ENCODE data around the gene NAPB. TPM values are rescaled to one million over a fixed set of nuclear protein-coding genes. Genes with fewer than 3 reads are reported as not detected.

The NAPB gene
- total and polyA plus RNA-seq, 10 of the 15 experiments (the other 5 are each of a cell fraction or from before 2014, with no cell fraction given), result 2.1 to 15.9 (median 7.2) TPM

DNA sequence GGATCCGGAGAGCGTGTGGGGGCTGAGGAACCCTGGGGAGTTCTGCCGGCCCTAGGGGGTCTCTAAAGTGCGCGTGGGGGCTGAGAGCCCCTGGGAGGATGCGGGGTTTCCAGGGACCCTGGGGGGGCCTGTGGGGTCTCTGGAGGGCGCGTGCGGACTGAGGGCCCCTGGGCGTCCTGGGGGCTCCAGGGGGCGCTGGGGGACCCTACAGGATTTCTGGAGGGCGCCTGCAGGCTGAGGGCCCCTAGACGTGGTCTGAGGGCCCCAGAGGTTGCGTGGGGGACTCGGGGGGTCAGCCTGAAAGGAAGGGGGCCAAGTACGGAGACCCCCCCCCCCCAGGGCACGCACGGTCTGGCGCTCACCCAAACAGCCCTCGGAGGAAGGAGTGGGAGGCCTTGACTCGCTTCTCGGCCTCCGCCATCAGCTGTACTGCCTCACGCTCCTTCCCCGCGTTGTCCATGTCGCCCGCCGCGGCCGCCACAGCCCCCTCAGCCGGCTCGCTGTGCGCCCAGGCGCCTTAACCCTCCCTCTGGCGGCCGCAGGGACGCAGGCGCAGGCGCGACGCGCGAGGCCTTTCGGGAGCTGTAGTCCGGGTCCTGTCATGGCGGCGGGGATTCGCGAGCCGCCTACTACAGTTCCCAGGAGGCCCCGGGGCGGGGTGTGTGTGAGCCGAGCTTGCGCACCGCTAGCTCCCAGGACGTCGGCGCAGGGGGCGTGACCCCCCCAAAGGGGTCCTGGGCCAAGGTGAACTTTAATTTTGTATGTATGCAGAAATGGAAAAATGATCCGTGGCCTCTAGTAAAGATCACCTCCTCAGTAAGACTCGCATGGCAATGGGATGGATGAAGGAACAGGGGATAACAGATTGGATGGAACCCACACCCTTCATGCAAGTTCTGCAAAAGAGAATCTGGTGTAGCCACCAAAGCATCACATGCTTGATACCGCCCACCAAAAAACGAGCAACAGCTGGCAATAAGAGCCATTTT lies at the start of gene NAPB (continued):
- TF ChIP-seq, protein P1, sequence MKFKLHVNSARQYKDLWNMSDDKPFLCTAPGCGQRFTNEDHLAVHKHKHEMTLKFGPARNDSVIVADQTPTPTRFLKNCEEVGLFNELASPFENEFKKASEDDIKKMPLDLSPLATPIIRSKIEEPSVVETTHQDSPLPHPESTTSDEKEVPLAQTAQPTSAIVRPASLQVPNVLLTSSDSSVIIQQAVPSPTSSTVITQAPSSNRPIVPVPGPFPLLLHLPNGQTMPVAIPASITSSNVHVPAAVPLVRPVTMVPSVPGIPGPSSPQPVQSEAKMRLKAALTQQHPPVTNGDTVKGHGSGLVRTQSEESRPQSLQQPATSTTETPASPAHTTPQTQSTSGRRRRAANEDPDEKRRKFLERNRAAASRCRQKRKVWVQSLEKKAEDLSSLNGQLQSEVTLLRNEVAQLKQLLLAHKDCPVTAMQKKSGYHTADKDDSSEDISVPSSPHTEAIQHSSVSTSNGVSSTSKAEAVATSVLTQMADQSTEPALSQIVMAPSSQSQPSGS (IDR thresholded peaks at IDR 0.05; ENCODE audit: low read length), result no peak
- TF ChIP-seq, protein P2, sequence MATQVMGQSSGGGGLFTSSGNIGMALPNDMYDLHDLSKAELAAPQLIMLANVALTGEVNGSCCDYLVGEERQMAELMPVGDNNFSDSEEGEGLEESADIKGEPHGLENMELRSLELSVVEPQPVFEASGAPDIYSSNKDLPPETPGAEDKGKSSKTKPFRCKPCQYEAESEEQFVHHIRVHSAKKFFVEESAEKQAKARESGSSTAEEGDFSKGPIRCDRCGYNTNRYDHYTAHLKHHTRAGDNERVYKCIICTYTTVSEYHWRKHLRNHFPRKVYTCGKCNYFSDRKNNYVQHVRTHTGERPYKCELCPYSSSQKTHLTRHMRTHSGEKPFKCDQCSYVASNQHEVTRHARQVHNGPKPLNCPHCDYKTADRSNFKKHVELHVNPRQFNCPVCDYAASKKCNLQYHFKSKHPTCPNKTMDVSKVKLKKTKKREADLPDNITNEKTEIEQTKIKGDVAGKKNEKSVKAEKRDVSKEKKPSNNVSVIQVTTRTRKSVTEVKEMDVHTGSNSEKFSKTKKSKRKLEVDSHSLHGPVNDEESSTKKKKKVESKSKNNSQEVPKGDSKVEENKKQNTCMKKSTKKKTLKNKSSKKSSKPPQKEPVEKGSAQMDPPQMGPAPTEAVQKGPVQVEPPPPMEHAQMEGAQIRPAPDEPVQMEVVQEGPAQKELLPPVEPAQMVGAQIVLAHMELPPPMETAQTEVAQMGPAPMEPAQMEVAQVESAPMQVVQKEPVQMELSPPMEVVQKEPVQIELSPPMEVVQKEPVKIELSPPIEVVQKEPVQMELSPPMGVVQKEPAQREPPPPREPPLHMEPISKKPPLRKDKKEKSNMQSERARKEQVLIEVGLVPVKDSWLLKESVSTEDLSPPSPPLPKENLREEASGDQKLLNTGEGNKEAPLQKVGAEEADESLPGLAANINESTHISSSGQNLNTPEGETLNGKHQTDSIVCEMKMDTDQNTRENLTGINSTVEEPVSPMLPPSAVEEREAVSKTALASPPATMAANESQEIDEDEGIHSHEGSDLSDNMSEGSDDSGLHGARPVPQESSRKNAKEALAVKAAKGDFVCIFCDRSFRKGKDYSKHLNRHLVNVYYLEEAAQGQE (IDR thresholded peaks at IDR 0.05; ENCODE audit: low read depth, low read length), result no peak
- TF ChIP-seq, protein P3, sequence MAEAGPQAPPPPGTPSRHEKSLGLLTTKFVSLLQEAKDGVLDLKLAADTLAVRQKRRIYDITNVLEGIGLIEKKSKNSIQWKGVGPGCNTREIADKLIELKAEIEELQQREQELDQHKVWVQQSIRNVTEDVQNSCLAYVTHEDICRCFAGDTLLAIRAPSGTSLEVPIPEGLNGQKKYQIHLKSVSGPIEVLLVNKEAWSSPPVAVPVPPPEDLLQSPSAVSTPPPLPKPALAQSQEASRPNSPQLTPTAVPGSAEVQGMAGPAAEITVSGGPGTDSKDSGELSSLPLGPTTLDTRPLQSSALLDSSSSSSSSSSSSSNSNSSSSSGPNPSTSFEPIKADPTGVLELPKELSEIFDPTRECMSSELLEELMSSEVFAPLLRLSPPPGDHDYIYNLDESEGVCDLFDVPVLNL (IDR thresholded peaks at IDR 0.05; ENCODE audit: low read depth, low read length), result no peak
- TF ChIP-seq NFXL1 (IDR thresholded peaks at IDR 0.05; ENCODE audit: borderline replicate concordance) (no peak), EZH2 (IDR thresholded peaks at IDR 0.05; ENCODE audit: borderline replicate concordance, control insufficient read depth, low read depth, low read length) (no peak), IRF4 (IDR thresholded peaks at IDR 0.05; ENCODE audit: low read depth, low read length) (0 out of 2 replicates have a peak, but pooled peaks have one; percentile 8), MEF2A (IDR thresholded peaks at IDR 0.05; ENCODE audit: insufficient read depth, low read depth, low read length) (no peak), TCF12 (IDR thresholded peaks at IDR 0.05; ENCODE audit: low read depth, low read length) (0 out of 2 replicates have a peak, but pooled peaks have one; percentile 7), ETV6 (conservative IDR thresholded peaks at IDR 0.05 in 1 of 2, IDR thresholded peaks at IDR 0.05 in 1 of 2; ENCODE audit: borderline replicate concordance in 1 of 2, low read depth in 1 of 2) (no peak), CREB1 (IDR thresholded peaks at IDR 0.05; ENCODE audit: low read depth) (peak; percentile 79), MTA3 (IDR thresholded peaks at IDR 0.05; ENCODE audit: borderline replicate concordance, low read length) (no peak), POLR2A (IDR thresholded peaks at IDR 0.05; ENCODE audit: low read depth, low read length) (peak; percentile 94)
- TF ChIP-seq, protein P4, sequence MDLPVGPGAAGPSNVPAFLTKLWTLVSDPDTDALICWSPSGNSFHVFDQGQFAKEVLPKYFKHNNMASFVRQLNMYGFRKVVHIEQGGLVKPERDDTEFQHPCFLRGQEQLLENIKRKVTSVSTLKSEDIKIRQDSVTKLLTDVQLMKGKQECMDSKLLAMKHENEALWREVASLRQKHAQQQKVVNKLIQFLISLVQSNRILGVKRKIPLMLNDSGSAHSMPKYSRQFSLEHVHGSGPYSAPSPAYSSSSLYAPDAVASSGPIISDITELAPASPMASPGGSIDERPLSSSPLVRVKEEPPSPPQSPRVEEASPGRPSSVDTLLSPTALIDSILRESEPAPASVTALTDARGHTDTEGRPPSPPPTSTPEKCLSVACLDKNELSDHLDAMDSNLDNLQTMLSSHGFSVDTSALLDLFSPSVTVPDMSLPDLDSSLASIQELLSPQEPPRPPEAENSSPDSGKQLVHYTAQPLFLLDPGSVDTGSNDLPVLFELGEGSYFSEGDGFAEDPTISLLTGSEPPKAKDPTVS (IDR thresholded peaks at IDR 0.05; ENCODE audit: low read depth, low read length), result no peak
- TF ChIP-seq, protein P5, sequence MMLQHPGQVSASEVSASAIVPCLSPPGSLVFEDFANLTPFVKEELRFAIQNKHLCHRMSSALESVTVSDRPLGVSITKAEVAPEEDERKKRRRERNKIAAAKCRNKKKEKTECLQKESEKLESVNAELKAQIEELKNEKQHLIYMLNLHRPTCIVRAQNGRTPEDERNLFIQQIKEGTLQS (IDR thresholded peaks at IDR 0.05; ENCODE audit: borderline replicate concordance, extremely low read depth, low read depth, low read length), result peak; percentile 58; the same call in 1 of the 2 replicates
- TF ChIP-seq, protein P6, sequence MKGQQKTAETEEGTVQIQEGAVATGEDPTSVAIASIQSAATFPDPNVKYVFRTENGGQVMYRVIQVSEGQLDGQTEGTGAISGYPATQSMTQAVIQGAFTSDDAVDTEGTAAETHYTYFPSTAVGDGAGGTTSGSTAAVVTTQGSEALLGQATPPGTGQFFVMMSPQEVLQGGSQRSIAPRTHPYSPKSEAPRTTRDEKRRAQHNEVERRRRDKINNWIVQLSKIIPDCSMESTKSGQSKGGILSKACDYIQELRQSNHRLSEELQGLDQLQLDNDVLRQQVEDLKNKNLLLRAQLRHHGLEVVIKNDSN (IDR thresholded peaks at IDR 0.05; ENCODE audit: borderline replicate concordance, extremely low read length, insufficient read depth, low read depth, low read length), result no peak

Measured in GM12878 (cell line).